Rectal smooth muscle tissue (tissue), 1 donor: Measurements from ENCODE around the gene MBLAC2.

ENCODE experiments used
- H3K27ac ChIP-seq: one replicate; pipeline ENCODE4 v1.7.0; 2013; ENCODE audit warnings: low read depth, low read length, inconsistent platforms
- H3K27me3 ChIP-seq: one replicate; pipeline ENCODE4 v1.7.0; 2013; ENCODE audit warnings: low read length; ENCODE audit not compliant: control insufficient read depth, insufficient read depth
- H3K36me3 ChIP-seq: one replicate; pipeline ENCODE4 v1.7.0; 2013; ENCODE audit warnings: low read length; ENCODE audit not compliant: control insufficient read depth, insufficient read depth
- H3K4me1 ChIP-seq: one replicate; pipeline ENCODE4 v1.7.0; 2013; ENCODE audit warnings: low read length; ENCODE audit not compliant: control insufficient read depth, insufficient read depth
- H3K4me3 ChIP-seq: one replicate; pipeline ENCODE4 v1.7.0; 2013; ENCODE audit warnings: low read length
- H3K9ac ChIP-seq: one replicate; pipeline ENCODE4 v1.7.0; 2013; ENCODE audit warnings: low read length

Gene MBLAC2

DNA sequence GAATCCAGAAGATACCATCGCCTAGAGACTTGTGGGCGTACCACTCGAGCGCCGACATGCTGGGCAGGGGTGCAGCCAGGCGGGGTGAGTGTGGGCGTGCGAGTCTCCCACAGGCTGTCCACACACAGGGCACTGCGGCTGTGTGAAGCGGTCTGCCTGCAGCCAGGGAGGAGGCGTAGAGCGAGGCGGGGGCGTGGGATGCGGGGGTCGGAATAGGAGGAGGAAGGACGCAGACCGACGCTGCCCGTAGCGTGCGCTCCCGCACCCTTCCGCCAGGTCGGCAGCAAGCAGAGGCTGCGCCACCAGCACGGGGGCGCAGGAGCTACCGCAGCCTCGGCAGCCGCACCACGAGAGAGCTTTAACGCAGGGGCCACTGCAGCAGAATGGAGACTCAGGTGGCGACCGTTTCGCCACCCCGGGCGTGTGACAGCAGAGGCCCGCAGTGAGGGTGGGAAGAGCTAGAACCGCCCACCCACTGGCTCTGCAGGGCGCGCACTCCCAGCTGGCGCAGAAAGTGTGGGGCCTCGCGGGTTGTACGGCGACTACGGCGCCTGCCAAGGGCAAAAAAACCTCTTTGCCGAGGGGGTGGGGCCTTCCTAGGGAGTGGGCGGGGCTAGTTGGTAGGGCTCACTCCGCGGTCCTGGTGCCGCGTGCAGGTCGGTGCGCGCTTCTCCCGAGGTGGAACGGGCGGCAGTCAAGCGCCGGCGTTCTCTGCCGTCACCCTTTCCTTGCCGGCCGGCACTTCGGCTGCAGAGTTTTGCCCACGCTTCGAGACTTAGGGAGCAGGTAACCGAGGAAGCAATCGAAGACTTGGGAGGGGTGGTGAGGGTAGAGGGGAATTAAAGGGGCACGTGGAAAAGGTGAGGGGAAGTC lies at the start of gene MBLAC2, which contains the start of gene POLR3G:
TSS of gene MBLAC2 (minus strand) at position 537 of the 873 bp plus-strand sequence. CDS start at position 58, 479 bp downstream.
TSS of gene POLR3G (plus strand) at position 630 of the 873 bp plus-strand sequence. CDS start 10,704 bp downstream, outside the sequence.
- Histone ChIP-seq H3K4me1 (peaks cover 7% of the 10 kb centered on the region), H3K4me3 (peak within 1 kb of the TSS; percentile 97), H3K9ac (peak within 1 kb of the TSS; percentile 71), H3K27me3 (no peaks in the 10 kb centered on the region), H3K36me3 (no peaks in the 10 kb centered on the region), H3K27ac (peak within 1 kb of the TSS; percentile 69)

DNA sequence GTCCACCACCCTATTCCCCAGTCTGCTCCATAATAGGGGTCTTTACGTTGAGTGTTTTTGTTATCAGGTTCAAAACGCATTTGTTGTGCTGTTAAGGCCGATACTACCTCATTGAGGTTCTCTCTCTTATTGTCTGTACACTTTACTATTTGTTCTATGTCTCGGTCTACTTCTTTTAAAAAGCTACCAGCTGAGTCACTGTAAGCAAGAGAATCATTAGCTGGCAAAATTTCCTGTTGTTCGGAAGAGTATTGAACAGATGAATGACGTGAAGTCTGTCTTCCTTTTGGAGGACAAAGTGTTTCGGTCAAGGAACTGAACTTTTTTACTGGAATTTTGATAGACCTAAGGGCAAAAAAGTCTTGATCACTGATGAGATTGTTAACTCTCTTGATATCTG lies 44.5 kb upstream of the MBLAC2 start:
- Histone ChIP-seq H3K4me3 (no peak overlapping the region), H3K4me1 (no peaks in the 10 kb centered on the region), H3K27me3 (no peaks in the 10 kb centered on the region), H3K27ac (no peak overlapping the region), H3K9ac (no peak overlapping the region), H3K36me3 (no peaks in the 10 kb centered on the region)

DNA sequence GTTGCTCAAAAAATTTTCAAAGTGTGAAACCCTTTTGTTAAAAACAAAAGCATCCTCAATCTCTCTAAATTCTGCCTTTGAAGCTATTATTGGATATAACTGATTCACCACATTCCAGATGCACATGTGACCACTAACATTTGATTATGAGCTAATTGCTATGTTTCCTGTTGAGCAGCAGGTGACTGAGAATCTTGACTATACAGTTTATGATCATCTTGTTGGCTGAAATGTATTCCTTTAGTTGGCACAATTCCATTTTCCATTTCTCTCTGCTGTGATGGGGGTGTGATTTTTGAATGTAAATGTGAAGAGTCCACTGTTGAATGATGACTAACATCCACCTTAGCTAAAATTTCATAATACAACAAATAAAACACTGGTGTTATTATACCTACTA lies 44.1 kb upstream of the MBLAC2 start:
- Histone ChIP-seq H3K4me3 (no peak overlapping the region), H3K36me3 (no peaks in the 10 kb centered on the region), H3K4me1 (no peaks in the 10 kb centered on the region), H3K27ac (no peak overlapping the region), H3K27me3 (no peaks in the 10 kb centered on the region), H3K9ac (no peak overlapping the region)

DNA sequence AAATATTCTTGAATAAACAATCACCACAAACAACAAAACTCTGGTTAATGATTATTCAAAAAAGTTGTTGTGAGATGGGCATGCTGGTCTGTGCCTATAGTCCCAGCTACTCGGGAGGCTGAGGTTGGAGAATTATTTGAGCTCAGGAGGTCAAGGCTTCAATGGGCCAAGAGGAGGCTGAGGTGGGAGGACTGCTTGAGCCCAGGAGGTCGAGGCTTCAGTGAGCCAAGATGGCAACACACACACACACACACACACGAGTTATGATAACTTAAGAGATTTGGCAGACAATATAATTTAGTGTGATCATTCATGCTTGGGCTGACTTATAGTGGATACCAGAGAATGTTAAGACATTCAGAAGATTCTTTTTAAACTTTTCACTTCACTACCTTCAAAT lies 39.9 kb upstream of the MBLAC2 start:
- Histone ChIP-seq H3K9ac (no peak overlapping the region), H3K27me3 (no peaks in the 10 kb centered on the region), H3K4me1 (no peaks in the 10 kb centered on the region), H3K27ac (no peak overlapping the region), H3K36me3 (no peaks in the 10 kb centered on the region), H3K4me3 (no peak overlapping the region)

DNA sequence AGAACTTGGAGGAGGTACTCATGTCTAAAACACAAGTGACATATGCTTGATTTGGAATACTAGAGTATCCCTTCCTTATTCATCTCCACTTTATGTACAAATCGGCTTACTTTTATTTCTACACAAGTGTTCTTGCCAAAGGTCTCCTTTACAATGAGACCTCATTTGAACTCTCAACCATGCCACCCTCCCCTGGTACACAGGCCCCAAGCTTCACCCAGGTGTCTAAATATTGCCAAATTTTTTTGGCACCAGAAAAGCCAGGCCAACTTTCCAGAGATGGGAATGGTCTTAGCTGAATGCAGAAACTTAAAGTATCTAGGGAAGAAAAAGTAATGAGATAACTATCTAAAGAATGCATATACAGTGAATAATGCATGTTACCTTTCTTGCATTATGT lies 35.9 kb upstream of the MBLAC2 start:
- no peaks in the 10 kb centered on the region for H3K36me3 ChIP-seq
- H3K9ac ChIP-seq: no peak overlapping the region
- H3K27ac ChIP-seq: no peak overlapping the region
- no peaks in the 10 kb centered on the region for H3K4me1 ChIP-seq
- H3K27me3 ChIP-seq: no peaks in the 10 kb centered on the region
- H3K4me3 ChIP-seq: no peak overlapping the region

DNA sequence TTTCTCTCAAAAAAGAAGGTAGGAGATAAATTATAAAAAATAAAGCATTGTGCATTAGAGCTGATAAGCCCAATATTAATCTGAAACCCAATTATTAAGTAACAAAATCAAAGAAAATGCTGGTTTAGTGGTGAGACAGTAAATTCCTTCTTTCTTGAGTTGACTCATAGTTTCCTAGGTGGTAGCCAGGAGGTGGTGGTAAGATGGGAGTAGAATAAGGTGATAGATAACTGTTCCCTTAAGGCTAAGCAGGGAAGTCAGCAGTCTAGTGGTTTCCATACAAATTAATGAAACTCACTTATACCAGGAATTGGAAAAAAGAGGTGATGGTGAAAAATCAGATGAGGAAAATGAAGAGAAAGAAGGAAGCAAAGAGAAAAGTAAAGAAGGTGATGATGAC lies 31.6 kb upstream of the MBLAC2 start:
- no peak overlapping the region for H3K27ac ChIP-seq
- no peaks in the 10 kb centered on the region for H3K36me3 ChIP-seq
- H3K27me3 ChIP-seq: no peaks in the 10 kb centered on the region
- H3K9ac ChIP-seq: no peak overlapping the region
- H3K4me1 ChIP-seq: no peaks in the 10 kb centered on the region
- no peak overlapping the region for H3K4me3 ChIP-seq

DNA sequence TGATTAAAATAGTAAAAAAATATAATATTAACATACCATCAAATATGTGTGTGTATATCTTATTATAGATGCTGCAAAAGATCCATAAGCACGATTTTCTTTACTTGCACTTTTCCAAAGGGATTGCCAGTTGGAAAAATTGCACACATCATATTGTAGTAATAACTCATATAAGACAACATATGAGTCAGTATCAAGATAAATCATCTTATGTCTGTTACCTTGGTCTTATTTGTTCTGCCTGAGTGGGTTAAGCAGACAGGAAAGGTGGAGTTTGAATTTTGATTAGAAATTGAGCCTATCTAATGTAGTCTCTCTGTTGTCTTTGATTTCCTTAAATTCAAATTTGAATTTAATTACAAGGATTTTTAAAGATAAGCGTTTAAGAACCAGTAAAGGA lies 30.2 kb upstream of the MBLAC2 start:
- Histone ChIP-seq H3K9ac (no peak overlapping the region), H3K4me1 (no peaks in the 10 kb centered on the region), H3K36me3 (no peaks in the 10 kb centered on the region), H3K4me3 (no peak overlapping the region), H3K27me3 (no peaks in the 10 kb centered on the region), H3K27ac (no peak overlapping the region)

DNA sequence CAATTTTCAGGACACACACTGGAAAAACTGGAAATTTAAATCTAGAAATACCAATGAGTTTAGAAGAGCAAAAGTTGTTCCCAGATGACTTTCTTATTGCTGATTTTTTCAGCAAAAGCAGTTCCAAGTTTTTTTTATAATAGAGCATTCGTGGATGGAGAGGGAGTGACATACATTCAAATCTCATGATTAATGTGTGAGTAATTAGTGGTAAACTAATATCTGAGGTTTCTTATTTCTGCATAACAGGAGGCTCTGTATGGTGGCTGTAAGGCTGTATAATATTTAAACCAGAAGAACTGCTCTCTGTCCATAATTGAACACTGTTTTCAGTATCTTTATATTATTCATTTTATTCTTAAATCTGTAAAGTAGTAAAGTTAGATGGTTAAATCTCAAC lies 29.0 kb upstream of the MBLAC2 start:
- H3K27me3 ChIP-seq: no peaks in the 10 kb centered on the region
- H3K36me3 ChIP-seq: no peaks in the 10 kb centered on the region
- H3K4me3 ChIP-seq: no peak overlapping the region
- H3K9ac ChIP-seq: no peak overlapping the region
- no peaks in the 10 kb centered on the region for H3K4me1 ChIP-seq
- no peak overlapping the region for H3K27ac ChIP-seq

DNA sequence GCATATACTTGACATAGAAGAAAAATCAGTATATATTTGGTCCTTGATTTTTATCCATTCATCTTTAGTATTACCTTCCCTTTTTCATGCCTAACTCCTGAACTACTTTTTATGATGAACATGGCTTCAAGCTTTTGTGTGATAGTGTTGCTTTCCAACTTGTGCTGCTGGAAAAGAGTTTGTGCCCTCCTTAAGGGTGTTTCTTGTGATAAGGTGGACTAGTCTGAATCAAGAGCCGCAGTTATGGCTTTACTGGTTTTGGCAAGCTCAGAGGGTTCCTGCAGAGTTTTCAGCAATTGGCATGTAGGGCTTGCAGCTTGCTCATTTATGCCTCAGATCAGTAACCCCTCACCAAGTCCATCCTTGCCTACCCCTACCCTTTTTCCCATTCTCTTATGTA lies 20.6 kb upstream of the MBLAC2 start:
- Histone ChIP-seq H3K4me3 (no peak overlapping the region), H3K4me1 (no peaks in the 10 kb centered on the region), H3K27me3 (no peaks in the 10 kb centered on the region), H3K9ac (no peak overlapping the region), H3K27ac (no peak overlapping the region), H3K36me3 (no peaks in the 10 kb centered on the region)

DNA sequence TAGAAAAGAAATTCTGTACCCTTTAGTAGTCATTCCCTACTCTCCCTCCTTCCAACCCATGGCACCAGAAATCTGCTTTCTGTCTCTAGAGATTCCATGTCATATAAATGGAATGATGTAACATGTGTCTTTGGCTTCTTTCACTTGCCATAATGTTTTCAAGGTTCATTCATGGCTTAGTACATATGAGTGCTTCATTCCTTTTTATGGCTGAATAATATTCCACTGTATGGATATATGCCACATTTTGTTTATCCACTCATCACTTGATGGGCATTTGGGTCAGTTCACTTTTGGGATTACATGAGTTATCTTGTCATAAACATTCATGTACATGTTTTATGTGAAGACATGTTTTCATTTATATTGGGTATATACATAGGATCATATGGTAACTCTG lies 19.5 kb upstream of the MBLAC2 start:
- Histone ChIP-seq H3K27me3 (no peaks in the 10 kb centered on the region), H3K9ac (no peak overlapping the region), H3K27ac (no peak overlapping the region), H3K4me1 (no peaks in the 10 kb centered on the region), H3K4me3 (no peak overlapping the region), H3K36me3 (no peaks in the 10 kb centered on the region)

DNA sequence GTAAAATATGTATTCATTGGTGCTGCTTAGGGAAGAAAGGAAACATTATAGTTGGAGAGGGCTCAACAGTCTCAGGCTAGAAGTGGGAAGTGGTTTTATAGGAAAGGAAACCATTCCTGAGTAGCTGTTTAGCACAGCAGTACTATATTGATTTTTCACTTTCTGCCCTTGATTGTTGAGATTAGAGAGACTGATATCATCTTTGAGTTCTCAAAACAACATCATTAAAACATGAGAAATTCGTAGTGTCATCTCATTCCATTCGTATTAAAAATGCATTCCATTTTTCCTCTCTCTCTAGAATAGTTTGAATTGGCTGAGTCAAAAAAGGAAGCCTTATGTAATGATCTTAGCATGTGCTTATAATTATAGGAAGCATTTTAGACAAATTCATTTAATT lies 14.2 kb upstream of the MBLAC2 start:
- H3K27me3 ChIP-seq: no peaks in the 10 kb centered on the region
- no peak overlapping the region for H3K4me3 ChIP-seq
- no peak overlapping the region for H3K9ac ChIP-seq
- H3K4me1 ChIP-seq: no peaks in the 10 kb centered on the region
- H3K36me3 ChIP-seq: no peaks in the 10 kb centered on the region
- no peak overlapping the region for H3K27ac ChIP-seq

DNA sequence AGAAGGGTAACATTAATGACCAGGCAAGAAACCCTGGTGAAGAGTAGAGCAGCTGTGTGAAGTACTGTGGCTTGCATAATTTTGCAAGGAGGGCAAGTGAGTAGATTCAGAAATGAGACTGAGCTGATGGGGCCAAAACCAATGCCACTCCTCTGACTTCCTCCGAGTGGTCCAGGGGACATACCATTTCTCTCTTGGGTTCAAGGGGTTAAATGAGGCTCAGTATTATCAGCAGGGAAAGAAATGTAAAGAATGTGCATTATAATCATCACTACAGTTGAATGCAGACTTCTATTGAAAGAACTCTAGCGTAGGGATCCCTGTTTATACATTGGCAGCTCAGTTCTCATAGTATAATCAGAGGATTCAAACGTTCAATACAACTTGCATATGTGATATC lies 10.0 kb upstream of the MBLAC2 start:
- Histone ChIP-seq H3K4me1 (no peaks in the 10 kb centered on the region), H3K27me3 (no peaks in the 10 kb centered on the region), H3K36me3 (no peaks in the 10 kb centered on the region), H3K27ac (no peak overlapping the region), H3K4me3 (no peak overlapping the region), H3K9ac (no peak overlapping the region)

DNA sequence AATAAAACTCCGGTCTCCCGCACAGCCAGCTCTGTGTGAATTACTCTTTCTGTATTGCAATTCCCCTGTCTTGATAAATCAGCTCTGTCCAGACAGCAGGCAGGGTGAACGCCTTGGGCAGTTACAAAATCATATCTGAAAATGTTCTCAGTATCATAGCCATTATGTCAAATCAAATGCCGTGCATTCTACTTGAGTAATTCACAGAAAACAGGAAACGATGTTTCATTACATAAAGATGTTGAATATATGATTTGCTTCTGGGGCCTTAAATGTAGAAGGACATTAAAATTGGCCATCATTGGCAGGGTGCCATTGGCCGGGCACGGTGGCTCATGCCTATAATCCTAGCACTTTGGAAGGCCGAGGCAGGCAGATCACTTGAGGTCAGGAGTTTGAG lies 8.6 kb upstream of the MBLAC2 start:
- Histone ChIP-seq H3K4me1 (no peaks in the 10 kb centered on the region), H3K9ac (no peak overlapping the region), H3K27ac (no peak overlapping the region), H3K4me3 (no peak overlapping the region), H3K27me3 (no peaks in the 10 kb centered on the region), H3K36me3 (no peaks in the 10 kb centered on the region)
